GM19023 (cell line): Measurements from ENCODE around the gene YBX3.

Experiments used
- ATAC-seq: cut with Tn5 transposase; IDR thresholded peaks from one replicate; pipeline ENCODE4 v1.9.1; 2021; ENCODE audit warnings: mild to moderate bottlenecking, moderate library complexity; ENCODE audit not compliant: unreplicated experiment

Gene YBX3

DNA sequence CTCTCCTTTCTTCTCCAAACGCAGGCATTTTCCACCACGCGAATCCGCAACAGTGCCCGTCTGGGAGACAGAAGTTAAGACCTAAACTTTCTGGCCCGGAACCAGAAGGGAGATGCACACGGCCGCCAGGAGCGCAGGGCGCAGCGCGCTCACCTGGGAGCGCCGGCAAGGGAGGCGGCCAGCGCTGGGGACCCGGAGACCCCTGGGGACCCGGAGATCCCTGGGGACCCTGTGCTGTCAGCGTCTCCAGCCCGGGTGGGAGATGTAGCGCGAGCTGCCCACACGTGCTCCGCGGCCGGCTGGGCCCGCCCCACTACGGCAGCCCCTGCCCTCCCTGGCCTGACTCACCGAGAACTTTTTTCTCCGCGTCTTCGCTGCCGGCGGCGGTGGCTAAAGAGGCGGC, 620 bp downstream of the YBX3 start:
- peak; percentile 56 for ATAC-seq

- peak; percentile 29 for ATAC-seq
Observed at GRCh38 chr12:10721651-10722501, 1.2 kb downstream of the YBX3 start.

GRCh38 chr12:10720974-10721650, 2.0 kb downstream of the YBX3 start:
- ATAC-seq = no peak

GRCh38 chr12:10719482-10719881, 3.6 kb downstream of the YBX3 start:
- no peak for ATAC-seq

GRCh38 chr12:10718279-10718821, 4.8 kb downstream of the YBX3 start:
- ATAC-seq = no peak

DNA sequence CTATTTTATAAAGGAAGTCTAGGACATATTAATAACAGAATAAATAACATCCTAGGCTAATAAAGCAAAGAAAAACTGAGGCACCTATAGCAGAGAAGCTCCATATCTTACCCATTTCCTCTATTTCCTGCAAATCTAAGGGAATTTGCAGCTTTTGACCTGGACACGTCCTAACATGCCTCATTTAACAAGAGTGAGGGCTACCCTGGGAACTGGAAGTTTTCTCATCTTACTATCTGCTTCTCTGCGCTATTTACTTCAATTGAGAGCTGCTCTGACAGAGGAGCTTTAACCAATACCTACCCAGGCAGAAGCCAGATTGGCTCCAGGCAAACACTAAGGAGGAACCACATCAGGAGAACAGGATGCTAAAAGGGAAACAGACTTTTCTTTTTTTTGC, 5.7 kb downstream of the YBX3 start:
- ATAC-seq = no peak

GRCh38 chr12:10716704-10717315, 6.3 kb downstream of the YBX3 start:
- no peak for ATAC-seq

- no peak for ATAC-seq
Observed at GRCh38 chr12:10716277-10716676, 6.8 kb downstream of the YBX3 start.

DNA sequence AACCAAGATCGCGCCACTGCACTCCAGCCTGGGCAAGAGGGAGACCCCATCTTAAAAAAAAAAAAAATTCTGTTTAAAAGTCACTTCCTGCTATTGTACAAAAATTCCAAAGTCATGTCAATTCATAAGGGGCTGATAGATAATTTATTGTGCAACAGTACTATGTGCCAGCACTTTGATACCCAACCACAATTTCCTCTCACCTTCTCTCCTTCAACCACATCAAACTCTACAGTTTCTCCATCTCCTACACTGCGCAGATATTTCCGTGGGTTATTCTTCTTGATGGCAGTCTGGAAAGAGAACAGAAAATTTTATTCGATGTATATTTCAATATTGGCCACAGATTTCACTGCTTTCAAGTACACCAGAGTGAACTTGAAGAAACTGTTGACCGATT, 7.6 kb downstream of the YBX3 start:
- ATAC-seq = no peak

- no peak for ATAC-seq
Observed at GRCh38 chr12:10709808-10710207, 13.3 kb downstream of the YBX3 start.

DNA sequence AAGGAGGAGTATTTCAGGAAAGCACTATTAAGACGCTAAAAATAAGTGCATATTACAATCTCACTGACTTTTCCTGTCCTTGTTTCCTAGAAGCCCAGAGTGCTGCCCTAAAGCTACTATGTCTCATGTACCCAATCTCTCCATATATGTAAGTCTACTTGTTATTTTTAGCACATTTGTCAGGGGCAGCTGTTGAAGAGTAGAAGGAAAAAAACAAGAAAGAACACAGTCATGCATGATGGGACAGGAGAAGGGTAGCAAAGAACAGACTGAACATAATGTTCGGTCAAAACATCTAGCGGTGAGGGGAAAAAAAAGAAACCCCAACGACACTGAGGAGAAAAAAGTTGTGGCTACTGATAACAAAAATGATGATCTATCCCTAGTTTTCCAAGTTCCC, 14.3 kb downstream of the YBX3 start:
- ATAC-seq = no peak

DNA sequence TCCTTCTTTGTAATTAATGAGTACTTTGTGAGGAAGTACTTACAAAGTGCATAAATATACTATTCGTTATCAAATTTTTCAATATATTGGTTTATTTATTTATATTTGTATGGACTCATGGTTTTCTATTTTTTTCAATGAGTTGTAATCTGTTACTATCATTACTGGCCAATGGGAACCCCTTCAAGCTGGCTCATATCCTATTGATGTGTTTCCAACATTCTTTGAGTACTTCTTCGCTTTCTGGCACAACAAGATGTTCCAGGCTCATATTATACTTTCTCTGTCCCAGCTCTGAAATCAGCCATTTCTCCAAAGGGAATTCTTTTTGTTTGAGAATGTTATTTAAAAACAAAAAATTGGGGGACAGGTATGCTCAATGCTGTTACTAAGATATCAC, 17.5 kb downstream of the YBX3 start:
- no peak for ATAC-seq

DNA sequence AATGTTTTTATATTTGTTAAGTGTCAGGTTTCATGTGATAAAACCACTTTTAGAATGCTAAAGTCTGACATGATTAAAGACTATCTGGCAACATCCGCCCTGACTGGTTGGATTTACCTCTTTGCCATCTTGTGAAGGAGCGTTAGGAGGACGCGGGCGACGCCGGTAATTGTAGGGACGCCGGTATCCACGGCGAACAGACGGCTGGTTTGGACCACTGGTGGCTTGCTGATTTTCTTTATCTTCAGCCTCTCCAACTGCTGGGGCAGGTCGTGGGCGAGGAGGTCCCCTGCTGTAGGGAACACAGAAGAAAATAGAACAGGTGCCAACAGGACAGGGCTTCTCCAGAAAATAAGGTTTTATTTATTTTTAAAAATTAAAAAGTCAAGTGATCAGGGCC, 21.3 kb downstream of the YBX3 start:
- no peak for ATAC-seq

DNA sequence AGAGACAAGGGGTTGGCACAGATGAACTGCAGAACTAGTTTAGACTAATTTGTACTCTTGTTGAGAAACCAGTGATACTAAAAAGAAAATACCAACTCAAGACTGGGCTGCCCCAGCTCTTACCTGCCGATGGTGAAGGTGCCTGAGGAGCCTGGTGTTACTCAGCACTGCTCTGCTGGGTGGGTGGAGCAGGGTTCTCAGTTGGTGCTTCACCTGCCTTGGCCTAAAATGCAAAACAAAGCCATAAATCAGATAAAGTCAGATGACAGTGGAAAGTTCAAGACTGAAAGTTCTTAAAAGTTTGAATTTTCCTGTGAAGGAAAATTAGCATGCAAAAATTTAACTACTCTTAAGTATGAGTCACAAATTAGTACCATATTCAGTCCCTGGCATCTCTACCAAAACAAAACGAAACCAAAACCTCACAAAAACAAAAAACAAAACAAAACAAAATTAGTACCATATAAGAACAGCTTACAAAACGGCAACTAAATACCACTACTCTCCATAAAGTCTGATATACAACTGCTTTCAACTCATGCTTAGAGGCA, 21.9 kb downstream of the YBX3 start:
- ATAC-seq = peak; percentile 74

GRCh38 chr12:10700581-10700980, 22.5 kb downstream of the YBX3 start:
- ATAC-seq = no peak

- ATAC-seq = no peak
Observed at GRCh38 chr12:10697862-10698261, 25.3 kb downstream of the YBX3 start.

DNA sequence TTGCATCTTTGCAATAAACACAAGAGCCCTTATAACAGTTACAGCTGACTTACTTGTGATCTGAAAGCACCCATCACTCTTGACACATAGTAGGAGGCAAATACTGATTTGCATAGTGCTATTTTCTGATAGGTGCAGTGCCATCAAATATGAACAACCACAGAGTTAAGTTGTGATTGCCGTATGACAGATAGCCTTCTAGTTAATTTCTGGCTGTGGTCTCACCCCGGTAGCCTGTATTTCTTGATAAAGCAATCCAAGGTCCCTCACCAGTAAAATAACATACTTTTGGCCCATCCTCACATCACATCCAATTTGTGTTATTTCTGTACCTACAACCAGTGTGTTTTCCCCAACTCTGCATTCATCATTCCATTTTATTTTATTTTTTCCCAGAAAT, 26.0 kb downstream of the YBX3 start:
- no peak for ATAC-seq

DNA sequence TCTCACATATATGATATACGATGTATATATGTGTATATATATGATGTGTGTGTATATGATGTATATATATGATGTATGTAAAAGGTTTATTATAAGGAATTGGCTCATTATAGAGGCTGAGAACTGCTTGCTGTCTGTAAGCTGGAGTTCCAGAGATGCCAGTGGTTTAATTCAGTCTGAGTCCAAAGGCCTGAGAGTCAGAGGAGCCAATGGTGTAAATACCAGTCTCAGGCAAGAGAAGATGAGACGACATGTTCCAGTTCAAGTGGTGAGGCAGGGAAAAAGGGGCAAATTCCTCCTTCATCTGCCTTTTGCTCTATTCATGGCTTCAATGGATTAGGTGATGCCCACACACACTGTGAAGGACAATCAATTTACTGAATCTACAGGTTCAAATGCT, 32.2 kb downstream of the YBX3 start:
- ATAC-seq = no peak

GRCh38 chr12:10689146-10689545, 34.0 kb downstream of the YBX3 start:
- ATAC-seq = no peak

GRCh38 chr12:10688042-10688441, 35.1 kb downstream of the YBX3 start:
- no peak for ATAC-seq

DNA sequence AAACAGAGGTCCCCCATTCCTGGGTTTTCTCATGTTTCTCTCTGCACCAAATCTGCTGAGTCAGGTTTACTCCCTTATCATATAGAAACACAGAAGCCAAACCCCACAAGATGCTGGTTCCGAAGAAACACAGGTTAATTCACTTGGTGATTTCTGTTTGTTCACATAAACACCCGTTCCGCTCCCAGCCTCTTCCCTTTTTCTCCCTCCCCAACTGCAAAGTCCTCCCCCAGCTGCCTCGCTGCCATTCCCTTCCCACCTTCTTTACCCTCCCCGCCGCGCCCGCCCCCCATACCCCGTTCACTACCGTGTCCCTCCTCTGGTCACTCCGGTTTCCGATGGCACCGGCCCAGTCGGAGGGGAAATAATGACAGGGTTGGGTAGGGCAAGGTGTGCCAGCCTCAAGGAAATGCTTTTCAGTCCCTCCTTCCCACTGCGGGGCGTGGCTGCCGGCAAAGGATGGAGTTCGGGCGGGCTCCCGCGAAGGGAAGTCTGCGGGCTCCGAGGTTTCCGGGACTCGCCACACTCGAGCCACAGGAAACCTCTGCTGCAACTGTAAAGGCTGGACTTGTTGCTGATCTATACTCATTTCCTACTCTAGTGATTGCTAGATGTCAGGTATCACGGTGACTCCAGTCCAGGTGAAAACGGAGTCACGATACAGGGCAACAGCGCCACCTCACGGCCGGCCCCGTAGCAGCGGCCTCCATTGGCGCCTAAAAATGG, 49.3 kb downstream of the YBX3 start, which contains the start of gene STYK1:
Gene STYK1, minus strand, starts transcription at position 394 of the 726 bp plus-strand sequence. CDS start 39,434 bp downstream, outside the sequence.
- no peak for ATAC-seq
